ENCODE results near the gene HDAC9. TPM values are rescaled to one million over a fixed set of nuclear protein-coding genes. Genes with fewer than 3 reads are reported as not detected.
A peak's percentile ranks its signal among the peaks of the same experiment; 100 is the strongest.

Gene HDAC9
- total and polyA plus RNA-seq, 2 of the 13 experiments (the other 11 are each of a cell fraction or from before 2014, with no cell fraction given): 0.05 to 0.07 TPM

- POLR2A ChIA-PET: no interaction called here
- FAIRE-seq (no peak), ATAC-seq (no peak), DNase-seq (ENCODE audit: low spot score) (no peak)
- Histone ChIP-seq H4K20me1 (ENCODE audit: insufficient read depth, low read length) (no peaks in the 10 kb centered on the region), H3K27me3 (ENCODE audit: control insufficient read depth in 1 of 2, insufficient read depth in 2 of 2, low read length in 2 of 2) (no peaks in the 10 kb centered on the region), H3K4me3 (replicated peaks in 1 of 3; ENCODE audit: insufficient read depth in 1 of 3, low read depth in 2 of 3, low read length in 3 of 3) (no peak overlapping the region), H3K36me3 (replicated peaks in 1 of 2; ENCODE audit: control insufficient read depth in 1 of 2, insufficient read depth in 2 of 2, low read length in 2 of 2) (no peaks in the 10 kb centered on the region), H3K9me3 (ENCODE audit: low read length) (peaks cover 92% of the 10 kb centered on the region), H3K9ac (ENCODE audit: insufficient read depth, low read depth, low read length) (no peak overlapping the region), H3K4me2 (ENCODE audit: low read depth, low read length) (no peak overlapping the region), H3K79me2 (ENCODE audit: insufficient read depth, low read length) (no peaks in the 10 kb centered on the region), H3K4me1 (ENCODE audit: insufficient read depth, low read length) (no peaks in the 10 kb centered on the region), H3K27ac (ENCODE audit: extremely low read length, insufficient read depth, low read length) (no peak overlapping the region), H2AFZ (ENCODE audit: low read length) (no peak overlapping the region)
- BruUV-seq (replicated peaks): no TSS peak
- CTCF ChIA-PET (ENCODE audit: low intra/inter-chr PET ratio, low total read pairs): no interaction called here
- TF ChIP-seq MAFK (conservative IDR thresholded peaks at IDR 0.05 in 1 of 2, IDR thresholded peaks at IDR 0.05 in 1 of 2; ENCODE audit: low read length in 2 of 2): 0 out of 4 replicates have a peak, but pooled peaks of 1 of the 2 experiments have one; percentile 1
- TF ChIP-seq UBTF (CRISPR knock-in tag; IDR thresholded peaks at IDR 0.05): no peak
- intact Hi-C loops (cut with micrococcal nuclease; ENCODE audit: unreplicated experiment) (no loop called here), in situ Hi-C loops (cut with HindIII; ENCODE audit: extremely low pct_ligation_motif_present, low pct_unique_long_range_greater_than_20kb) (no loop called here)
- WGBS (ENCODE audit: low lambda C conversion rate): 1% methylated on average over 3 of the region's 3 CpGs
Observed at GRCh38 chr7:18975276-18975675, 479.7 kb downstream of the HDAC9 start.

- no peak for FAIRE-seq
- Histone ChIP-seq H3K27me3 (ENCODE audit: control insufficient read depth in 1 of 2, insufficient read depth in 2 of 2, low read length in 2 of 2) (no peaks in the 10 kb centered on the region), H3K4me3 (replicated peaks in 1 of 3; ENCODE audit: insufficient read depth in 1 of 3, low read depth in 2 of 3, low read length in 3 of 3) (no peak overlapping the region), H3K4me1 (ENCODE audit: insufficient read depth, low read length) (no peaks in the 10 kb centered on the region), H4K20me1 (ENCODE audit: insufficient read depth, low read length) (no peaks in the 10 kb centered on the region), H3K9ac (ENCODE audit: insufficient read depth, low read depth, low read length) (no peak overlapping the region), H3K79me2 (ENCODE audit: insufficient read depth, low read length) (no peaks in the 10 kb centered on the region), H3K4me2 (ENCODE audit: low read depth, low read length) (no peak overlapping the region), H3K36me3 (replicated peaks in 1 of 2; ENCODE audit: control insufficient read depth in 1 of 2, insufficient read depth in 2 of 2, low read length in 2 of 2) (no peaks in the 10 kb centered on the region), H2AFZ (ENCODE audit: low read length) (no peak overlapping the region), H3K27ac (ENCODE audit: extremely low read length, insufficient read depth, low read length) (no peak overlapping the region), H3K9me3 (ENCODE audit: low read length) (peaks cover 88% of the 10 kb centered on the region)
- no peak for ATAC-seq
- intact Hi-C loops (cut with micrococcal nuclease; ENCODE audit: unreplicated experiment) (no loop called here), in situ Hi-C loops (cut with HindIII; ENCODE audit: extremely low pct_ligation_motif_present, low pct_unique_long_range_greater_than_20kb) (no loop called here)
- ChIA-PET CTCF (ENCODE audit: low intra/inter-chr PET ratio, low total read pairs) (no interaction called here), POLR2A (no interaction called here)
- BruUV-seq (replicated peaks): no TSS peak
- WGBS (ENCODE audit: low lambda C conversion rate): 12% methylated on average over 8 of the region's 9 CpGs
- no peak for DNase-seq (ENCODE audit: low spot score)
- no peak for TF ChIP-seq ZNF550 (CRISPR knock-in tag; IDR thresholded peaks at IDR 0.05; ENCODE audit: borderline replicate concordance)
- no peak for TF ChIP-seq KLF11 (CRISPR knock-in tag; IDR thresholded peaks at IDR 0.05)
- TF ChIP-seq ETV6 (CRISPR knock-in tag; conservative IDR thresholded peaks at IDR 0.05): no peak
- TF ChIP-seq ZNF512 (CRISPR knock-in tag; IDR thresholded peaks at IDR 0.05): no peak
- no peak for TF ChIP-seq ZNF775 (CRISPR knock-in tag; IDR thresholded peaks at IDR 0.05; ENCODE audit: borderline replicate concordance)
- no peak for TF ChIP-seq ZNF577 (CRISPR knock-in tag; IDR thresholded peaks at IDR 0.05; ENCODE audit: borderline replicate concordance, low read depth)
- no peak for TF ChIP-seq ZFP90 (CRISPR knock-in tag; IDR thresholded peaks at IDR 0.05; ENCODE audit: borderline replicate concordance)
- no peak for TF ChIP-seq MED8 (CRISPR knock-in tag; IDR thresholded peaks at IDR 0.05; ENCODE audit: insufficient replicate concordance)
- TF ChIP-seq RCOR2 (CRISPR knock-in tag; IDR thresholded peaks at IDR 0.05): no peak
- TF ChIP-seq MEIS2 (CRISPR knock-in tag; IDR thresholded peaks at IDR 0.05): no peak
- no peak for TF ChIP-seq ARHGAP35 (CRISPR knock-in tag; IDR thresholded peaks at IDR 0.05; ENCODE audit: borderline replicate concordance)
- no peak for TF ChIP-seq TEF (CRISPR knock-in tag; IDR thresholded peaks at IDR 0.05)
Observed at GRCh38 chr7:18975689-18976280, 480.2 kb downstream of the HDAC9 start.
